ENCODE measurements around the gene AP1S3. TPM values are rescaled to one million over a fixed set of nuclear protein-coding genes. Genes with fewer than 3 reads are reported as not detected.

Gene AP1S3
- total RNA-seq, 1 donor from 2014 or later = 2.8 TPM

DNA sequence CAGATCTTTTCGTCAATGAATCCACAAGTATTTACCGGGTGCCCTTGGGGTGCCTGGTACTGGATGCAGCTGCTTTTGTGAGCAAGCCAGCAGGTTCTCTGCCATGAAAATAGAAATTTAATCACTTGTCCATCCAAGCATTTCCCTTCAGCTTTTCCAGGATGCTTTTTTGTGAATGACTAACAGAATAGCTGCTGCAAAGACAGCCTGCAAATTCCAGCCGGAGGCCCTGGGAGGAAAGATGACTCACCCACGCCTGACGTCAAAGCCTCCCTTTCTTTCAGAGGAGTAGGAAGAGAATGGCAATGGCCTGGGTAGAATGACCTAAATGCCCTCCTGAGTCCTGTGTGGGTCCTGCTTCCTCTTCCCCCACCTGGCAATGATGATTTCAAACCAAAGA, 111.9 kb downstream of the AP1S3 start:
- peak; percentile 81 to 97 for DNase-seq (ENCODE audit: low read depth in 2 of 2)

DNA sequence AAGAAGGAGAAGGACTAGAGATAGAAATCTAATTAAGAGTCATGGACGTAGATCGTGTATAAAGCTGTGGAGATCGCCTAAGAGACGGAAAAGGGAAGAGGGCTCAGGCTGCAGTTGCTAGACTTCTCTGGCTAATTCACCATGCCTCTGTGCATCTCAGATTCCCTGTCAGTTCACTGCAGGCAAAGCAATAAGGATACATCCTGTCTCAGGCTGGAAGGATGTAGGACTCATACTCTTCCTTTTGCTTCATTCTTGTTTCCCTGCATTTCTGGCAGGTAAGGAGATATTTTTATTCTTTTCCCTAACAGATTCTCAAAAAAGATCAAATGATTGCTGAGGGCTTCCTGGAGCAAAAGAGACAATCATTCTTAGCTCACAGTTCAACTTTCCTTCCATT, 112.5 kb downstream of the AP1S3 start:
- DNase-seq (ENCODE audit: low read depth in 2 of 2) = peak in 1 of 2 donors; percentile 12

DNA sequence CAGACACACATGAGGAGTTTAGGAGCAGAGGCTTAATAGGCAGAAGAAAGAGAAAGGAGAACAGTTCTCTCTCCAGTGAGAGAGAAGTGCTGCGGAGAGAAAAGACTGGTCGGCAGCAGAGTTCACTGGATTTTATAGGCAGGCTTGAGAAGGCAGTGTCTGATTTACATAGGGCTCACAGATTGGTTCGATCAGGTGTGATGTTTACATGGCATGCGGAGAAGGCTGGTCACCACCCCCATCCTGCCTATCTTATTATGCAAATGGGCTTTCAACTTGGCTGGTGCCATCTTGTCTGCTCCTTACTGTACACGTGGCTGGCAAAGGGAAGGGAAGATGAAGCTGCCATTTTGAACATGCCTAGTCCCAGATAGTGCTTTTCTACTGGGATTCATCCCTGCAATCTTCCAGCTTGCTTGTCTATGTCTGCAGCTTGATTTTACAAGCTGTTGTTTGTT, 113.4 kb downstream of the AP1S3 start:
- no peak for DNase-seq (ENCODE audit: low read depth in 2 of 2)

DNA sequence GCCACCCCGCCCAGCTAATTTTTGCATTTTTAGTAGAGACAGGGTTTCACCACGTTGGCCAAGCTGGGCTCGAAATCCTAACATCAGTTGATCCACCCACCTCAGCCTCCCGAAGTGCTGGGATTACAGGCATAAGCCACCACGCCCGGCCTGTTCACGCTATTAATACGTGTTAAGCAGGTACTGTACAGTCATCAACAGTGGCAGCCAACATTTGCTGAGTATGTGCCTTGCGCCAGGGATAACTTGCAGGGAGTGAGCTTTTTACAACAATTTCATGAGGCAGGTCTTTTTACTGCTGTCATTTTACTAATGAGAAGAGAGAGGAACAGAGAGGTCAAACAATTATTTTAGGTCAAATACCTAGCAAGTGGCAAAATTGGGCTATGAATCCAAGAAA, 115.2 kb downstream of the AP1S3 start:
- DNase-seq (ENCODE audit: low read depth in 2 of 2) = no peak

DNA sequence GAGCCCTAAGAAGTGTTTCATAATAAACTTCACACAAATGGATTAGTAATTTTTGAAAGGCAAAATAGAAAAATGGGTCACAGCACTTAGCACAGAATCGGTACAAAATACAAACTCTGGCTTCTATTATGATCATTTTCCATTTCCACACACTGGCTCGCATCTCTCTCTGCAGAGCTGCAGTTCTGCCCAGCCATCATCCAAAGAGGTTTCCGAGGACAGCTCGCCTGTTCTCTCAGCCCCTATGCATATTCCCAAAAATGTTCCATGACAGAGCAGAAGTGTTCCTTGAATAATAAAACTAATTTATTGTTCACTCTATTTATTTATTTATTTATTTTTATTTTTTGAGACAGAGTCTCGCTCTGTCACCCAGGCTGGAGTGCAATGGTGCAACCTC, 115.6 kb downstream of the AP1S3 start:
- DNase-seq (ENCODE audit: low read depth in 2 of 2) = no peak

DNA sequence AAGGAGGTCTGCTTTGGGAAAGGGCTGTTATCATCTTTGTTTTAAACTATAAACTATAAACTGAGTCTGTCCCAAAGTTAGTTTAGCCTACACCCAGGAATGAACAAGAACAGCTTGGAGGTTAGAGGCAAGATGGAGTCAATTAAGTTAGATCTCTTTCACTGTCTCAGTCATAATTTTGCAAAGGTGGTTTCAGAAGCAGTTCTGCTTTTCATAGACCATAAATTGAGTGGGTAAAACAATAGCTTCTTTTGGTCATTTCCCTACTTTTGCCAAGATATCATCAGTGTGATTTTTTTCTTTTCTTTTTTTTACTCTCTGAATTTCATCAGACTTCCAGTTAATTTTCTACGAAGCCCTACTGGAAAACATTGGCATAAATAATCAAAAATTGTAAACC, 117.0 kb downstream of the AP1S3 start:
- no peak for DNase-seq (ENCODE audit: low read depth in 2 of 2)

DNA sequence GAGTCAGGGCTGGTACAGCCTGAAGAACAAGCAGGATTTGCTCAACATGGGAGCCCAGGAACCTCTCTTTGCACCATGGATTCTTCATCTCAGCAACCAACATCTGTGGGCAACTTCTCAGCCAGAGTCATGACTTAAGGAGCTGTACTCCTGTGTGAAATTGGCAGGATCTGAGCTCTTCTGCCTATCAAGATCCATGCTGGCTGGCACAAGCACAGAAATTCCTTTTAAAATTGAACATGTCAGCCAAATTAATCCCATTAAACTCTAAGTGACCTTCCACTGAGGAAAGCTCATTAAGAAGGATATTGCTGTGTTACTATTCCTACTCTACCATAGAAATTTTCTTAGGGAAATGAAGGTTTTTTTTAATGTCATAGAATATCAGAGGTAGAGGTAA, 124.7 kb downstream of the AP1S3 start:
- DNase-seq (ENCODE audit: low read depth in 2 of 2) = no peak

DNA sequence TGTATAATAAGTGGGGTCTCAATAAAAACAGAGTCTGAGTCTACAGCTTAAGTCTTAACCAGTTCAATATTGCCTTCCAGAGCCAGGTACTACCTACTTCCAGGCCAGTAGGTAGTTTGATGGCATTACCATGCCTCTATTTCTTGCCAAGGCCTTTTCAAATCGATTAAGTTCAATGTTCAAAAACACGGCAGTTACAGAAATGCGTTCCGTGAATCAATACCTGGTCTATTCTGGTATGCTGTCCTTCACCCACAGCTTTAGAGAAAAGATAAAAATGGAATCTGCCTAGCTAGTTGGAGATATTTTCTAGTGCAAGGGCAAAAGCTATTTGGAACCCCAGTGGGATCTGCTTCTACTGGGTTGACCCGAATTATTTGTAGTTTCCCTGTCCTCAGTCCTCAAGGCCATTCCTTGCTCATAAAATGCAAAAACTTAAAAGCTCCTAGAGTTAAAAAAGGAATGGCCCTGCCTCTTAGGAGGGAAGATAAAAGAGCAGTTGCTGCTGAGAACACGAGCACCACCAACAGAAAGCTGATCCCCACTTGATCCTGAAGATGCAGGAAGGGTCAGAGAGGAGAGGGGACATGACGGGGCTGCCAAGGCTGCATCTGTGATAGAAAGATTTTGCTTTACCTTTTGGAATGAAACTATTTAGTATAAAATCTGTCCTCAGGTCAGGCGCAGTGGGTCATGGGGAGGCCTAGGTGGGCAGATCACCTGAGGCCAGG, 125.6 kb downstream of the AP1S3 start:
- no peak for DNase-seq (ENCODE audit: low read depth in 2 of 2)

Other genes with a start within 250 kb of the AP1S3 start
- not detected in 2 replicates for gene SCG2, start 235.2 kb downstream of the AP1S3 start, total RNA-seq
- gene WDFY1, start 107.8 kb upstream of the AP1S3 start, total RNA-seq = 87.0 and 93.8 TPM in 2 replicates
- gene MRPL44, start 119.9 kb upstream of the AP1S3 start, total RNA-seq = 26.2 and 28.6 TPM in 2 replicates
- gene SERPINE2, start 201.7 kb upstream of the AP1S3 start, total RNA-seq = 1.1 and 1.8 TPM in 2 replicates